ENCODE results near the gene TRMU. TPM values are rescaled to one million over a fixed set of nuclear protein-coding genes. Genes with fewer than 3 reads are reported as not detected.

The TRMU gene
- total and polyA plus RNA-seq, 2 donors (not counting 3 experiments of a cell fraction or from before 2014, with no cell fraction given) = 42.4 to 65.7 TPM

DNA sequence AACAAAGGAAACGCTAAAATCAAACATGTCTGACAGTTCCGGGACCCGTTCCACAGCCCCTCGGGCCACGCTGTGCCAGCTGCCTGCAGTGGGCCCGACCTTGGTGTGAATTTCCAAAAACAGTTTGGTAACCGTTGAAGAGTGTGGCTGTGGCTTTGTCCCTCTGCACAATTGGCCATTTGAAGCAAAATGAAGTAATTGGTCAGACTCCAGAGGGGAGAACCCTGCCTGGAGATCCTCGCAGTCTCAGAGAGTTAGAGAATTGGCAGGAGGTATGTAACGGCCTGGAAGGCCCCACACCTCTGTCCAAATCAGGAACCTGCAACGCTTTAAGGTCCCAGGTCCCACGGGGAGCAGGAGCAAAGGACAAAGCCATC, 26.3 kb downstream of the TRMU start:
- H3K27ac ChIP-seq (ENCODE audit: insufficient read depth, low read depth, low read length) = no peak overlapping the region
- no peaks in the 10 kb centered on the region for H3K9me3 ChIP-seq (replicated peaks; ENCODE audit: control insufficient read depth, insufficient read depth, low read length)
- ChIA-PET CTCF (no interaction called here), POLR2A (no interaction called here)
- no peak for DNase-seq (ENCODE audit: low read depth, low spot score)
- intact Hi-C loops (cut with micrococcal nuclease) (no loop called here), dilution Hi-C loops (cut with MboI; ENCODE audit: extremely low pct_ligation_motif_present, low sequenced_read_pairs) (no loop called here)
- H3K36me3 ChIP-seq (ENCODE audit: control insufficient read depth in 2 of 2, extremely low read depth in 1 of 2, insufficient read depth in 2 of 2, low read length in 2 of 2) = peaks cover 0 to under 1% of the 10 kb centered on the region in 2 experiments
- H3K4me3 ChIP-seq (replicated peaks in 1 of 3; ENCODE audit: insufficient read depth in 1 of 3, low read depth in 1 of 3, low read length in 3 of 3) = no peak overlapping the region
- no peaks in the 10 kb centered on the region for H3K27me3 ChIP-seq (ENCODE audit: control insufficient read depth in 2 of 2, insufficient read depth in 2 of 2, low read length in 2 of 2)
- no TSS peak for BruUV-seq (replicated peaks)
- no peak overlapping the region for H3K9ac ChIP-seq (replicated peaks; ENCODE audit: extremely low read depth, insufficient read depth, low read length)
- H3K9me1 ChIP-seq (replicated peaks; ENCODE audit: control insufficient read depth, extremely low read depth, insufficient read depth, low read length) = no peaks in the 10 kb centered on the region
- no peak overlapping the region for H3K4me2 ChIP-seq (ENCODE audit: insufficient read depth, low read length)
- no peak for FAIRE-seq
- no peaks in the 10 kb centered on the region for H3K4me1 ChIP-seq (ENCODE audit: control insufficient read depth, extremely low read depth, insufficient read depth, low read length)
- no peak overlapping the region for H2AFZ ChIP-seq (ENCODE audit: low read depth, low read length)
- no peaks in the 10 kb centered on the region for H4K20me1 ChIP-seq (replicated peaks; ENCODE audit: control insufficient read depth, extremely low read depth, insufficient read depth, low read length)
- H3K79me2 ChIP-seq (ENCODE audit: control insufficient read depth, insufficient read depth, low read length) = no peaks in the 10 kb centered on the region
- TF ChIP-seq GATA2 (IDR thresholded peaks at IDR 0.05; ENCODE audit: insufficient read depth, insufficient read length, low read depth, low read length) = no peak
- TF ChIP-seq POLR2A (IDR thresholded peaks at IDR 0.05; ENCODE audit: low read depth, low read length) = no peak
- TF ChIP-seq CTCF (IDR thresholded peaks at IDR 0.05; ENCODE audit: extremely low read depth in 1 of 2, insufficient read depth in 1 of 2, low read depth in 1 of 2, low read length in 2 of 2) = no peak
- TF ChIP-seq, protein P1, sequence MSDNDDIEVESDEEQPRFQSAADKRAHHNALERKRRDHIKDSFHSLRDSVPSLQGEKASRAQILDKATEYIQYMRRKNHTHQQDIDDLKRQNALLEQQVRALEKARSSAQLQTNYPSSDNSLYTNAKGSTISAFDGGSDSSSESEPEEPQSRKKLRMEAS (IDR thresholded peaks at IDR 0.05; ENCODE audit: insufficient read depth, insufficient read length) = no peak
- TF ChIP-seq MYC (IDR thresholded peaks at IDR 0.05; ENCODE audit: low read depth, low read length) = no peak
- no peak for TF ChIP-seq FOS (IDR thresholded peaks at IDR 0.05; ENCODE audit: borderline replicate concordance, insufficient read depth, low read length)
- TF ChIP-seq JUN (IDR thresholded peaks at IDR 0.05; ENCODE audit: borderline replicate concordance, insufficient read depth, insufficient read length, low read depth) = no peak
- TF ChIP-seq EZH2 (IDR thresholded peaks at IDR 0.05; ENCODE audit: borderline replicate concordance, low read depth, low read length, severe bottlenecking) = no peak
- no peak for TF ChIP-seq POLR2AphosphoS5 (IDR thresholded peaks at IDR 0.05; ENCODE audit: insufficient read depth, low read depth, low read length)

Data from endothelial cell of umbilical vein (primary cell).